ENCODE measurements around the gene SH2D5.

Gene SH2D5

GRCh38 chr1:20731057-20731991 is 1.2 kb downstream of the SH2D5 start (continued):
- TF ChIP-seq MZF1 (tag by site-specific recombination; IDR thresholded peaks at IDR 0.05; ENCODE audit: borderline replicate concordance) (no peak), ZNF48 (tag by site-specific recombination; IDR thresholded peaks at IDR 0.05) (no peak), ZNF558 (tag by site-specific recombination; IDR thresholded peaks at IDR 0.05) (no peak), ZNF501 (tag by site-specific recombination; IDR thresholded peaks at IDR 0.05) (no peak), ZNF37A (tag by site-specific recombination; IDR thresholded peaks at IDR 0.05) (no peak), EGR2 (tag by site-specific recombination; IDR thresholded peaks at IDR 0.05; ENCODE audit: low read depth) (peak; percentile 28; the same call in 1 of the 2 replicates), ZNF391 (tag by site-specific recombination; IDR thresholded peaks at IDR 0.05; ENCODE audit: borderline replicate concordance, low read depth) (no peak), ZNF791 (tag by site-specific recombination; IDR thresholded peaks at IDR 0.05) (no peak), ZNF433 (tag by site-specific recombination; IDR thresholded peaks at IDR 0.05; ENCODE audit: low read depth) (no peak), ZNF214 (tag by site-specific recombination; IDR thresholded peaks at IDR 0.05; ENCODE audit: borderline replicate concordance) (no peak), KLF10 (tag by site-specific recombination; IDR thresholded peaks at IDR 0.05) (no peak), ZNF174 (tag by site-specific recombination; IDR thresholded peaks at IDR 0.05) (no peak), KLF16 (tag by site-specific recombination; IDR thresholded peaks at IDR 0.05) (no peak), ZNF121 (tag by site-specific recombination; IDR thresholded peaks at IDR 0.05) (no peak), ZNF530 (tag by site-specific recombination; IDR thresholded peaks at IDR 0.05; ENCODE audit: low read depth) (no peak), ZNF626 (tag by site-specific recombination; IDR thresholded peaks at IDR 0.05) (no peak), ZNF138 (tag by site-specific recombination; IDR thresholded peaks at IDR 0.05; ENCODE audit: borderline replicate concordance) (no peak), ZNF404 (tag by site-specific recombination; IDR thresholded peaks at IDR 0.05) (no peak), ZFP37 (tag by site-specific recombination; IDR thresholded peaks at IDR 0.05) (no peak), ZNF629 (tag by site-specific recombination; IDR thresholded peaks at IDR 0.05) (no peak), GLIS2 (tag by site-specific recombination; IDR thresholded peaks at IDR 0.05) (peak; percentile 91), GLIS1 (tag by site-specific recombination; IDR thresholded peaks at IDR 0.05) (peak; percentile 28; the same call in 1 of the 2 replicates), ZBTB20 (tag by site-specific recombination; IDR thresholded peaks at IDR 0.05) (no peak), ZEB2 (tag by site-specific recombination; IDR thresholded peaks at IDR 0.05) (no peak), ATF2 (tag by site-specific recombination; IDR thresholded peaks at IDR 0.05; ENCODE audit: low read depth) (no peak), ZNF654 (tag by site-specific recombination; IDR thresholded peaks at IDR 0.05; ENCODE audit: low read depth) (no peak), ZNF16 (tag by site-specific recombination; IDR thresholded peaks at IDR 0.05; ENCODE audit: low read depth) (no peak), HOXD13 (CRISPR knock-in tag; IDR thresholded peaks at IDR 0.05; ENCODE audit: borderline replicate concordance) (no peak), ZNF76 (tag by site-specific recombination; IDR thresholded peaks at IDR 0.05; ENCODE audit: borderline replicate concordance, low read depth) (no peak), ZIC2 (tag by site-specific recombination; IDR thresholded peaks at IDR 0.05) (peak; percentile 63)
- TF ChIP-seq, protein P1, sequence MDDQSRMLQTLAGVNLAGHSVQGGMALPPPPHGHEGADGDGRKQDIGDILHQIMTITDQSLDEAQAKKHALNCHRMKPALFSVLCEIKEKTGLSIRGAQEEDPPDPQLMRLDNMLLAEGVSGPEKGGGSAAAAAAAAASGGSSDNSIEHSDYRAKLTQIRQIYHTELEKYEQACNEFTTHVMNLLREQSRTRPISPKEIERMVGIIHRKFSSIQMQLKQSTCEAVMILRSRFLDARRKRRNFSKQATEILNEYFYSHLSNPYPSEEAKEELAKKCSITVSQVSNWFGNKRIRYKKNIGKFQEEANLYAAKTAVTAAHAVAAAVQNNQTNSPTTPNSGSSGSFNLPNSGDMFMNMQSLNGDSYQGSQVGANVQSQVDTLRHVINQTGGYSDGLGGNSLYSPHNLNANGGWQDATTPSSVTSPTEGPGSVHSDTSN (CRISPR knock-in tag; IDR thresholded peaks at IDR 0.05), result no peak
- TF ChIP-seq, protein P2, sequence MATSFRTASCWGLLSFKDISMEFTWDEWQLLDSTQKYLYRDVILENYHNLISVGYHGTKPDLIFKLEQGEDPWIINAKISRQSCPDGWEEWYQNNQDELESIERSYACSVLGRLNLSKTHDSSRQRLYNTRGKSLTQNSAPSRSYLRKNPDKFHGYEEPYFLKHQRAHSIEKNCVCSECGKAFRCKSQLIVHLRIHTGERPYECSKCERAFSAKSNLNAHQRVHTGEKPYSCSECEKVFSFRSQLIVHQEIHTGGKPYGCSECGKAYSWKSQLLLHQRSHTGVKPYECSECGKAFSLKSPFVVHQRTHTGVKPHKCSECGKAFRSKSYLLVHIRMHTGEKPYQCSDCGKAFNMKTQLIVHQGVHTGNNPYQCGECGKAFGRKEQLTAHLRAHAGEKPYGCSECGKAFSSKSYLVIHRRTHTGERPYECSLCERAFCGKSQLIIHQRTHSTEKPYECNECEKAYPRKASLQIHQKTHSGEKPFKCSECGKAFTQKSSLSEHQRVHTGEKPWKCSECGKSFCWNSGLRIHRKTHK (tag by site-specific recombination; IDR thresholded peaks at IDR 0.05), result no peak
- TF ChIP-seq, protein P3, sequence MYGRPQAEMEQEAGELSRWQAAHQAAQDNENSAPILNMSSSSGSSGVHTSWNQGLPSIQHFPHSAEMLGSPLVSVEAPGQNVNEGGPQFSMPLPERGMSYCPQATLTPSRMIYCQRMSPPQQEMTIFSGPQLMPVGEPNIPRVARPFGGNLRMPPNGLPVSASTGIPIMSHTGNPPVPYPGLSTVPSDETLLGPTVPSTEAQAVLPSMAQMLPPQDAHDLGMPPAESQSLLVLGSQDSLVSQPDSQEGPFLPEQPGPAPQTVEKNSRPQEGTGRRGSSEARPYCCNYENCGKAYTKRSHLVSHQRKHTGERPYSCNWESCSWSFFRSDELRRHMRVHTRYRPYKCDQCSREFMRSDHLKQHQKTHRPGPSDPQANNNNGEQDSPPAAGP (tag by site-specific recombination; IDR thresholded peaks at IDR 0.05), result 0 out of 2 replicates have a peak, but pooled peaks have one; percentile 19
- TF ChIP-seq, protein P4, sequence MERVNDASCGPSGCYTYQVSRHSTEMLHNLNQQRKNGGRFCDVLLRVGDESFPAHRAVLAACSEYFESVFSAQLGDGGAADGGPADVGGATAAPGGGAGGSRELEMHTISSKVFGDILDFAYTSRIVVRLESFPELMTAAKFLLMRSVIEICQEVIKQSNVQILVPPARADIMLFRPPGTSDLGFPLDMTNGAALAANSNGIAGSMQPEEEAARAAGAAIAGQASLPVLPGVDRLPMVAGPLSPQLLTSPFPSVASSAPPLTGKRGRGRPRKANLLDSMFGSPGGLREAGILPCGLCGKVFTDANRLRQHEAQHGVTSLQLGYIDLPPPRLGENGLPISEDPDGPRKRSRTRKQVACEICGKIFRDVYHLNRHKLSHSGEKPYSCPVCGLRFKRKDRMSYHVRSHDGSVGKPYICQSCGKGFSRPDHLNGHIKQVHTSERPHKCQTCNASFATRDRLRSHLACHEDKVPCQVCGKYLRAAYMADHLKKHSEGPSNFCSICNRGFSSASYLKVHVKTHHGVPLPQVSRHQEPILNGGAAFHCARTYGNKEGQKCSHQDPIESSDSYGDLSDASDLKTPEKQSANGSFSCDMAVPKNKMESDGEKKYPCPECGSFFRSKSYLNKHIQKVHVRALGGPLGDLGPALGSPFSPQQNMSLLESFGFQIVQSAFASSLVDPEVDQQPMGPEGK (tag by site-specific recombination; IDR thresholded peaks at IDR 0.05), result peak; percentile 54; the same call in 1 of the 2 replicates
